ENCODE measurements around the gene GADD45B.
A peak's percentile ranks its signal among the peaks of the same experiment; 100 is the strongest.

The GADD45B gene

GRCh38 chr19:2476451-2477140 is 669 bp downstream of the GADD45B start (continued):
- TF ChIP-seq ZBTB21 (tag by site-specific recombination; IDR thresholded peaks at IDR 0.05) (no peak), ZNF585B (tag by site-specific recombination; IDR thresholded peaks at IDR 0.05) (no peak), TSHZ1 (tag by site-specific recombination; IDR thresholded peaks at IDR 0.05; ENCODE audit: borderline replicate concordance) (no peak), ZNF266 (tag by site-specific recombination; IDR thresholded peaks at IDR 0.05; ENCODE audit: low read depth) (no peak), PRDM10 (tag by site-specific recombination; IDR thresholded peaks at IDR 0.05) (peak; percentile 67), HOXD13 (CRISPR knock-in tag; IDR thresholded peaks at IDR 0.05; ENCODE audit: borderline replicate concordance) (no peak), ZNF660 (tag by site-specific recombination; IDR thresholded peaks at IDR 0.05) (peak; percentile 5; the same call in 1 of the 2 replicates), ZNF76 (tag by site-specific recombination; IDR thresholded peaks at IDR 0.05; ENCODE audit: borderline replicate concordance, low read depth) (peak; percentile 12; the same call in 1 of the 2 replicates), ZNF341 (tag by site-specific recombination; IDR thresholded peaks at IDR 0.05; ENCODE audit: low read depth) (no peak), ZNF24 (tag by site-specific recombination; IDR thresholded peaks at IDR 0.05) (no peak; the same call in 1 of the 2 replicates), ZNF624 (tag by site-specific recombination; IDR thresholded peaks at IDR 0.05) (no peak), MEIS1 (CRISPR knock-in tag; IDR thresholded peaks at IDR 0.05; ENCODE audit: borderline replicate concordance) (no peak), ZSCAN4 (tag by site-specific recombination; IDR thresholded peaks at IDR 0.05) (no peak), ZNF843 (tag by site-specific recombination; IDR thresholded peaks at IDR 0.05) (0 out of 2 replicates have a peak, but pooled peaks have one; percentile 1), ZNF514 (tag by site-specific recombination; IDR thresholded peaks at IDR 0.05) (no peak), ZNF776 (tag by site-specific recombination; IDR thresholded peaks at IDR 0.05; ENCODE audit: borderline replicate concordance) (no peak), ZNF596 (tag by site-specific recombination; IDR thresholded peaks at IDR 0.05) (no peak), ZNF114 (tag by site-specific recombination; IDR thresholded peaks at IDR 0.05) (no peak), ZNF274 (IDR thresholded peaks at IDR 0.05; ENCODE audit: low read length) (no peak), ZNF274 (tag by site-specific recombination; IDR thresholded peaks at IDR 0.05; ENCODE audit: borderline replicate concordance) (no peak), ZNF10 (tag by site-specific recombination; IDR thresholded peaks at IDR 0.05) (0 out of 2 replicates have a peak, but pooled peaks have one; percentile 14), ZNF768 (tag by site-specific recombination; IDR thresholded peaks at IDR 0.05) (no peak; the same call in 1 of the 2 replicates), ZNF510 (tag by site-specific recombination; IDR thresholded peaks at IDR 0.05; ENCODE audit: insufficient replicate concordance) (no peak), ZSCAN23 (tag by site-specific recombination; IDR thresholded peaks at IDR 0.05) (no peak)
- TF ChIP-seq, protein P1, sequence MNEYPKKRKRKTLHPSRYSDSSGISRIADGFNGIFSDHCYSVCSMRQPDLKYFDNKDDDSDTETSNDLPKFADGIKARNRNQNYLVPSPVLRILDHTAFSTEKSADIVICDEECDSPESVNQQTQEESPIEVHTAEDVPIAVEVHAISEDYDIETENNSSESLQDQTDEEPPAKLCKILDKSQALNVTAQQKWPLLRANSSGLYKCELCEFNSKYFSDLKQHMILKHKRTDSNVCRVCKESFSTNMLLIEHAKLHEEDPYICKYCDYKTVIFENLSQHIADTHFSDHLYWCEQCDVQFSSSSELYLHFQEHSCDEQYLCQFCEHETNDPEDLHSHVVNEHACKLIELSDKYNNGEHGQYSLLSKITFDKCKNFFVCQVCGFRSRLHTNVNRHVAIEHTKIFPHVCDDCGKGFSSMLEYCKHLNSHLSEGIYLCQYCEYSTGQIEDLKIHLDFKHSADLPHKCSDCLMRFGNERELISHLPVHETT (tag by site-specific recombination; IDR thresholded peaks at IDR 0.05) = no peak
- TF ChIP-seq, protein P2, sequence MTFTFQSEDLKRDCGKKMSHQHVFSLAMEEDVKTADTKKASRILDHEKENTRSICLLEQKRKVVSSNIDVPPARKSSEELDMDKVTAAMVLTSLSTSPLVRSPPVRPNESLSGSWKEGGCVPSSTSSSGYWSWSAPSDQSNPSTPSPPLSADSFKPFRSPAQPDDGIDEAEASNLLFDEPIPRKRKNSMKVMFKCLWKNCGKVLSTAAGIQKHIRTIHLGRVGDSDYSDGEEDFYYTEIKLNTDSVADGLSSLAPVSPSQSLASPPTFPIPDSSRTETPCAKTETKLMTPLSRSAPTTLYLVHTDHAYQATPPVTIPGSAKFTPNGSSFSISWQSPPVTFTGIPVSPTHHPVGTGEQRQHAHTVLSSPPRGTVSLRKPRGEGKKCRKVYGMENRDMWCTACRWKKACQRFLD (tag by site-specific recombination; IDR thresholded peaks at IDR 0.05) = no peak
- TF ChIP-seq, protein P3, sequence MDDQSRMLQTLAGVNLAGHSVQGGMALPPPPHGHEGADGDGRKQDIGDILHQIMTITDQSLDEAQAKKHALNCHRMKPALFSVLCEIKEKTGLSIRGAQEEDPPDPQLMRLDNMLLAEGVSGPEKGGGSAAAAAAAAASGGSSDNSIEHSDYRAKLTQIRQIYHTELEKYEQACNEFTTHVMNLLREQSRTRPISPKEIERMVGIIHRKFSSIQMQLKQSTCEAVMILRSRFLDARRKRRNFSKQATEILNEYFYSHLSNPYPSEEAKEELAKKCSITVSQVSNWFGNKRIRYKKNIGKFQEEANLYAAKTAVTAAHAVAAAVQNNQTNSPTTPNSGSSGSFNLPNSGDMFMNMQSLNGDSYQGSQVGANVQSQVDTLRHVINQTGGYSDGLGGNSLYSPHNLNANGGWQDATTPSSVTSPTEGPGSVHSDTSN (CRISPR knock-in tag; IDR thresholded peaks at IDR 0.05) = no peak

Measured in HEK293 (cell line).